Uterus (tissue), 2 donors: ENCODE measurements around the gene SIK2.

ENCODE experiments used
- CTCF ChIP-seq, 4 experiments: fragments of 200-600 bp in 2 of 4; fragments of 450-650 bp in 2 of 4; sonication (generic) in 2 of 4; IDR thresholded peaks; one replicate each; pipeline ENCODE4 v1.5.1; 2016 to 2019; ENCODE audit warnings: antibody characterized with exemption in 4 of 4, mild to moderate bottlenecking in 2 of 4, moderate library complexity in 1 of 4
- POLR2A ChIP-seq, 2 donors: fragments of 450-650 bp; IDR thresholded peaks; one replicate each; pipeline ENCODE4 v1.6.1; 2016; ENCODE audit warnings: antibody characterized with exemption in 2 of 2, mild to moderate bottlenecking in 1 of 2, moderate library complexity in 1 of 2

- TF ChIP-seq CTCF (IDR thresholded peaks at IDR 0.05) (no peak), POLR2A (IDR thresholded peaks at IDR 0.05) (no peak)
Observed at GRCh38 chr11:111601636-111601978, 642 bp upstream of the SIK2 start.
